Pancreas (tissue), 10 donors: Measurements from ENCODE around the gene SLC2A4. TPM values are rescaled to one million over a fixed set of nuclear protein-coding genes. Genes with fewer than 3 reads are reported as not detected.

Experiments
- ATAC-seq, 4 donors: fragments of 200-7000 bp; cut with Tn5 transposase; one replicate each; pipeline versions ENCODE4 v1.8.0 to v1.9.1; 2020; ENCODE audit warnings: mild to moderate bottlenecking in 4 of 4, moderate library complexity in 4 of 4
- DNase-seq, 6 donors: peaks; one replicate each; pipeline ENCODE4 v3.0.0-alpha.2; 2020
- FAIRE-seq: peaks from 2 replicates; lab custom pipeline; 2012; peaks lifted over from hg19 to GRCh38; lab: Jason Lieb, UNC
- H3K27ac ChIP-seq, 4 donors: fragments of 200-600 bp; sonication (generic); 1 replicate in 3 of 4; 2 replicates in 1 of 4; pipeline versions ENCODE4 v1.5.0 to v1.8.0; 2020
- H3K27me3 ChIP-seq, 4 donors: fragments of 200-600 bp; one replicate each; pipeline ENCODE4 v1.8.0; 2021
- H3K36me3 ChIP-seq, 3 donors: fragments of 200-600 bp; sonication (generic) in 1 of 3; one replicate each; pipeline versions ENCODE4 v1.5.0 to v1.8.0; 2020 to 2021
- H3K4me1 ChIP-seq, 3 donors: fragments of 200-600 bp; one replicate each; pipeline ENCODE4 v1.8.0; 2021
- H3K4me3 ChIP-seq, 4 donors: fragments of 200-600 bp; sonication (generic) in 2 of 4; one replicate each; pipeline versions ENCODE4 v1.5.0 to v1.8.0; 2020 to 2021
- H3K9me3 ChIP-seq, 4 donors: fragments of 200-600 bp; one replicate each; pipeline ENCODE4 v1.8.0; 2021
- CTCF ChIP-seq, 4 donors: fragments of 200-600 bp; sonication (generic) in 3 of 4; IDR thresholded peaks; one replicate each; pipeline versions ENCODE4 v1.5.0 to v1.8.0; 2021; ENCODE audit warnings: antibody characterized with exemption in 4 of 4
- WGBS, 2 donors: extraction: QIAGEN DNeasy Blood & Tissue Kit; methylation state at CpG; one replicate each; pipeline ENCODE4 v1.1.7; 2013; 5-methylcytosine and 5-hydroxymethylcytosine counted together
- intact Hi-C, 3 donors: fragments of 100-400 bp; cut with DNase I; formaldehyde crosslinking; loops; one replicate each; pipeline versions ENCODE4 v1.11.1 to v1.14.2; 2022
- polyA plus RNA-seq, 2 donors: library from polyadenylated mRNA; stranded (reverse); fragments of 200-250 nt; gene quantifications; one replicate each; pipeline ENCODE4 v1.2.3, GENCODE V29; 2013
- total RNA-seq, 6 donors: library from RNA; stranded (reverse); fragmentation: NEBNext Ultra II Directional in 4 of 6; extraction: Animal tissue kit (Norgen Biotek cat#: 25700) in 4 of 6; gene quantifications; one replicate each; pipeline versions ENCODE4 v1.2.1 to v1.2.4, GENCODE V29; 2021 to 2023
- donor health status: healthy with polysubstance abuse.
- donor health status: DM: no; HTN: no; CAD: no; lungs with moderate emphysema.
- donor health status: DM: no; HTN: no; CAD: no.
- donor health status: control.
- donor health status: control.
- donor health status: Bipolar disorder and iron deficiency.
- donor health status: DM: yes; HTN: yes; CAD: no.
- donor health status: DM: no; HTN: no; CAD: no.
- donor health status: DM: no; HTN: no; CAD: no.
- donor health status: DM: yes; HTN: yes; CAD: no.

SLC2A4 gene
- total and polyA plus RNA-seq, 8 donors, result 0.16 to 1.8 (median 0.60) TPM

DNA sequence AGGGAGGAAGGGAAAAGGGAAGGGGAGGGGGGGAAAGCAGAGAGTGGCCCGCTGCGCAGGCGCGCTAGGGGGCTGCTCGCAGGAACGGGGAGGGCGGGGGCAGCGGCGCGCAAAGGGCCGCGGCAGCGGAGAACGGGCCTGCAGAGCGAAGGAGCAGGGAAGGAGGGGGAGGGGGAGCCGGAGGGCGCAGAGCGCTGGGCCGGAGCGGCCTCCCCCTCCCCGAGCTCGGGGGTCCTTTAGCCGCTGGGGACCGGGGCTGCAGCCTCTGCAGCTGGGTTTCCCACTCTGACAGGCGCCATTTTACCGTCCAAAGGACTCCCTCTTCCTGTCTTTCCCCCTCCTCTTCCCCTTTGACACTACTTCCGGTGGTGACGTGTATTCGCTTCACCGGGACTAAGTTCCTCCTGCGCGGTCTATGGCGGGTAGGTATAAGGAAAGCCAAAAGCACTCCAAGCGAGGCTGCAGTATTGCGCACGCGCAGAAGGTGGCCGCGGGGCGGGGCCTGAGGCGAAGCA is 29.8 kb upstream of the SLC2A4 start, which contains the start of gene CTDNEP1:
CTDNEP1 (minus strand) TSS at position 74 of the 515 bp plus-strand sequence. CDS start 438 bp downstream, outside the sequence.
- peaks cover 0 to 15% (median 6%) of the 10 kb centered on the region in 3 donors for H3K36me3 ChIP-seq
- 0 to 1% methylated on average over 25 to 41 of the region's 41 CpGs for WGBS, 2 donors
- FAIRE-seq, result peak; percentile 97
- peak within 1 kb of the TSS; percentile 86 to 97 (median 90) for H3K4me3 ChIP-seq
- H3K4me1 ChIP-seq, result peaks cover 8 to 27% (median 11%) of the 10 kb centered on the region in 3 donors
- peak within 1 kb of the TSS; percentile 99 to 100 (median 100) for H3K27ac ChIP-seq
- ATAC-seq, result peak; percentile 87 to 93 (median 90)
- intact Hi-C loops, result no loop called here
- peak; percentile 98 to 100 (median 98) for DNase-seq
- no peaks in the 10 kb centered on the region for H3K27me3 ChIP-seq
- TF ChIP-seq CTCF (IDR thresholded peaks at IDR 0.05), result no peak
- no peaks in the 10 kb centered on the region for H3K9me3 ChIP-seq

DNA sequence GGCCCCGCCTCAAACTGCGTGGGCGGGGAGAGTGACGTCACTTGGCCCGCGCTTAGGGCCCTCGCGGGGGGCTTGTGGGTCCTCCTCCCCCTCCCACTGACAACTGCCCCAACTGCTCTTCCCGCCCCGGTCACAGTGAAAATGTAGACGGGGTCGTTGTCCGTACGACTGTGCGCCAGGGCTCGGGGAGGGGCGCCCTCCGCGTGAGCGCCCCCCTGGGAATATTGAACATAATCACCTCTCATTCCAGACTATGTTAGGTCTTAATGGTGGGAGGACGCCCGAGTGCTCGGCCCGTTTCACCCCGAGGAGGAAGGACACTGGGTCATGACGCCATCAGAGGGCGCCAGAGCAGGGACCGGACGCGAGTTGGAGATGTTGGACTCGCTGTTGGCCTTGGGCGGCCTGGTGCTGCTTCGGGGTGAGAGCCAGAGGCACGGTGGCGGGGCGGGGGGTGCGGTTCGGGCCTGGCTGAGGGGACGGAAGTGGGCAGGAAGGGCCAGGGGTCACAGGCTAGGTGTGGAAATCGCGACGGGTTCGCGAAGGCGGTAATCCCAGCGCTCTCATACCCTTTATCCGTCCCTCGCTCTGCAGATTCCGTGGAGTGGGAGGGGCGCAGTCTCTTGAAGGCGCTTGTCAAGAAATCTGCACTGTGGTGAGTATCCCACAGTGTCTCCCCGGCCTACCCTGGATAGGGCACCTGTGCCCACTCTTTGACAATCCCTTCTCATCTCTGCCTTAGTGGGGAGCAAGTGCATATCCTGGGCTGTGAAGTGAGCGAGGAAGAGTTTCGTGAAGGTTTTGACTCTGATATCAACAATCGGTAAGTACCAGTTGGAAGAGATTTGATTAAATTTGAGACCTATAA is 29.1 kb upstream of the SLC2A4 start, which contains the start of gene ELP5:
ELP5 (plus strand) TSS at position 40 of the 868 bp plus-strand sequence; CDS start at position 376, 336 bp downstream.
- peaks cover 8 to 27% (median 11%) of the 10 kb centered on the region in 3 donors for H3K4me1 ChIP-seq
- peaks cover 0 to 20% (median 6%) of the 10 kb centered on the region in 3 donors for H3K36me3 ChIP-seq
- DNase-seq (peak; percentile 93 to 98 (median 94)), ATAC-seq (peak; percentile 75 to 84 (median 80)), FAIRE-seq (no peak)
- H3K27ac ChIP-seq, result peak within 1 kb of the TSS; percentile 99 to 100 (median 100)
- WGBS, 2 donors, result 1% methylated on average over 48 to 55 of the region's 55 CpGs
- no peak for TF ChIP-seq CTCF (IDR thresholded peaks at IDR 0.05)
- intact Hi-C loops, result no loop called here
- no peaks in the 10 kb centered on the region for H3K9me3 ChIP-seq
- peak within 1 kb of the TSS; percentile 86 to 97 (median 90) for H3K4me3 ChIP-seq
- no peaks in the 10 kb centered on the region for H3K27me3 ChIP-seq

- Histone ChIP-seq H3K36me3 (peaks cover 4 to 21% (median 6%) of the 10 kb centered on the region in 3 donors), H3K27me3 (no peaks in the 10 kb centered on the region), H3K9me3 (no peaks in the 10 kb centered on the region), H3K4me3 (peak overlapping the region in 2 of 4 donors; percentile 95 to 97), H3K4me1 (peaks cover 8 to 27% (median 11%) of the 10 kb centered on the region in 3 donors), H3K27ac (peak overlapping the region; percentile 99 to 100 (median 100))
- intact Hi-C loops, result no loop called here
- DNase-seq (no peak), FAIRE-seq (no peak), ATAC-seq (no peak)
- no peak for TF ChIP-seq CTCF (IDR thresholded peaks at IDR 0.05)
- 43 to 51% methylated on average over 5 of the region's 5 CpGs for WGBS, 2 donors
Observed at GRCh38 chr17:7253082-7253481, 28.4 kb upstream of the SLC2A4 start.

DNA sequence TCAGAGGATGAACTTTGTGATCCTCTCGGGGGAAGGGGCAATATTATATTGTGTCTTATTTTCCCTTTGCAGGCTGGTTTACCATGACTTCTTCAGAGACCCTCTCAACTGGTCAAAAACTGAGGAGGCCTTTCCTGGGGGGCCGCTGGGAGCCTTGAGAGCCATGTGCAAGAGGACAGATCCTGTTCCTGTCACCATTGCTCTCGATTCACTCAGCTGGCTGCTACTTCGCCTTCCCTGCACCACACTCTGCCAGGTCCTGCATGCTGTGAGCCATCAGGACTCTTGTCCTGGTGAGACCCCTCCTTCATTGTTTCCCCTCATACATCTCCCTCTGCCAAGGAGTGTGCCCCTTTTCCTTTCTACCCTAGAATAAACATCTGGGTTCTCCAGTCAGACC is 27.0 kb upstream of the SLC2A4 start:
- Histone ChIP-seq H3K27me3 (no peaks in the 10 kb centered on the region), H3K36me3 (peaks cover 4 to 21% (median 6%) of the 10 kb centered on the region in 3 donors), H3K4me3 (no peak overlapping the region), H3K4me1 (peaks cover 5 to 25% (median 10%) of the 10 kb centered on the region in 3 donors), H3K9me3 (no peaks in the 10 kb centered on the region), H3K27ac (no peak overlapping the region)
- intact Hi-C loops, result no loop called here
- FAIRE-seq, result no peak
- no peak for TF ChIP-seq CTCF (IDR thresholded peaks at IDR 0.05)
- no peak for ATAC-seq
- 86 to 90% methylated on average over 4 of the region's 4 CpGs for WGBS, 2 donors
- no peak for DNase-seq
